Hepatocyte (in vitro differentiated cells): ENCODE measurements around the gene SGF29.

Source experiments
- CTCF ChIP-seq: fragments of 200-600 bp; sonication (generic); IDR thresholded peaks from 2 replicates; pipeline ENCODE4 v1.5.1; 2016; ENCODE audit warnings: antibody characterized with exemption, mild to moderate bottlenecking; ENCODE audit not compliant: poor library complexity
- EZH2 ChIP-seq: fragments of 200-600 bp; sonication (generic); IDR thresholded peaks from 2 replicates; pipeline ENCODE4 v1.6.1; 2016; ENCODE audit warnings: antibody characterized with exemption, mild to moderate bottlenecking, borderline replicate concordance

GRCh38 chr16:28504707-28505404 lies 48.9 kb upstream of the SGF29 start:
- TF ChIP-seq CTCF = no peak
- TF ChIP-seq EZH2 = no peak
